Measurements from ENCODE around the gene SLC22A23. TPM values are rescaled to one million over a fixed set of nuclear protein-coding genes. Genes with fewer than 3 reads are reported as not detected.
A peak's percentile ranks its signal among the peaks of the same experiment; 100 is the strongest.
"Not testable (repeated sequence)": the region's sequence is repeated elsewhere in the genome, so short reads cannot be mapped to it uniquely, and the experiment has no call there.

Gene SLC22A23
- total and polyA plus RNA-seq, 5 donors: 2.3 to 6.4 (median 3.2) TPM

DNA sequence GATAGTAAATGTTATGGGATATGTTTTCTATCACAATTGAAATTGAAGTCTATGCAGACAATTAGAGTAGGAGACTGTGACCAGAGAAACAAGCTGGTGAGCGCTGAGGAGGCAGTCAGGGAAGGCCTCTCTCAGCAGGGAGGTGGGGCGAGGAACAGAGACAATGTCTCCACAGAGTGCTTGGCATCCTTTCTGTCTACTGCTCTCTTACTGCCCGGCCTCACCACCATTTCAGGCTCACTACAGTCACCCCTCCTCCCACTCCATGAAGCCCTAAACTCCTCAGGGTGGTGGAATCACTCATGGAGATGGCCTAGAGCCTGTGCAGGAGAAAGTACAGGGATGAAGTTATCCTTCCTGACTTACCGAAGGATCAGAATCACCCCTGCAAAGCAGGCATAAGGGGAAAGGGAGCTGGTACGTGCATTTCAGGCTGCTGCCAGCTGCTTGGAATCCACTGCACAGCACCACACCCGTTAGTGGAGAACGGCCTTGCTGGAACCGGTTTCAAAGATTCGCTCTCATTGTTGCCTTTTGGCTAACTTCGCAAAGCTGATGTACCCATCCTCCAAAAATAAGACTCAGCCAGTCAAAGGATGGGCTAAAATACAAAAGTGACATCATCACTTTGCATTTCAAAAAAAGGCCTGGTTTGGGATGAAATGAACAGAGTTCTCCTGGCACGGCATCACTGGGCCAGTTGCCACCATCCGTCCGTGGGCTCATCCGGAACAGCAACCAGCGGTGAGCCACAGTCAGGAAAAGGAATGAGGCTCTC is 67.3 kb downstream of the SLC22A23 start:
- peak; percentile 71 to 82 (median 72) for DNase-seq

DNA sequence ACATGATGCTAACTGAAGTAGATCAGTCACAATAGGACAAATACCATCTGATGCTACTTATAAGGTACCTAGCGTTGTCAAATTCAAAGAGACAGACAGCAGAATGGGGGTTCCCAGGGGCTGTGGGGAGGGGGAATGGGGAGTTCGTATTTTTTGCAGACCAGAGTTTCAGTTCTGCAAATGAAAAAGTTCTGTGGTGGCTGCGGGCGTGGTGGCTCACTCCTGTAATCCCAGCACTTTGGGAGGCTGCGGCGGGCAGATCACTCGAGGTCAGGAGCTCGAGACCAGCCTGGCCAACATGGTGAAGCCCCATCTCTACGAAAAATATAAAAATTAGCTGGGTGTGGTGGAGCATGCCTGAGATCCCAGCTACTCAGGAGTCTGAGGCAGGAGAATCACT is 68.1 kb downstream of the SLC22A23 start:
- WGBS: 89% methylated on average over 9 of the region's 9 CpGs
- Histone ChIP-seq H3K9me3 (ENCODE audit: control insufficient read depth, low read length) (no peaks in the 10 kb centered on the region), H3K4me1 (ENCODE audit: control insufficient read depth, insufficient read depth, low read length) (no peaks in the 10 kb centered on the region), H3K27me3 (ENCODE audit: control insufficient read depth, insufficient read depth) (no peaks in the 10 kb centered on the region), H3K4me3 (ENCODE audit: low read length) (no peak overlapping the region), H3K27ac (ENCODE audit: low read length) (no peak overlapping the region)
- DNase-seq: no peak
- ATAC-seq: no peak
- intact Hi-C loops (cut with DNase I): no loop called here

More for the DNA sequence above, 67.3 kb downstream of the SLC22A23 start:
- Histone ChIP-seq H3K4me1 (ENCODE audit: control insufficient read depth, insufficient read depth, low read length) (no peaks in the 10 kb centered on the region), H3K27ac (ENCODE audit: low read length) (no peak overlapping the region), H3K4me3 (ENCODE audit: low read length) (no peak overlapping the region), H3K27me3 (ENCODE audit: control insufficient read depth, insufficient read depth) (no peaks in the 10 kb centered on the region), H3K9me3 (ENCODE audit: control insufficient read depth, low read length) (no peaks in the 10 kb centered on the region)
- ATAC-seq: peak; percentile 51 to 66
- WGBS: 69% methylated on average over 15 of the region's 15 CpGs
- intact Hi-C loops (cut with DNase I): no loop called here

GRCh38 chr6:3386374-3386857 is 70.4 kb downstream of the SLC22A23 start:
- Histone ChIP-seq H3K9me3 (ENCODE audit: control insufficient read depth, low read length) (no peaks in the 10 kb centered on the region), H3K27me3 (ENCODE audit: control insufficient read depth, insufficient read depth) (no peaks in the 10 kb centered on the region), H3K4me3 (ENCODE audit: low read length) (no peak overlapping the region), H3K27ac (ENCODE audit: low read length) (no peak overlapping the region), H3K4me1 (ENCODE audit: control insufficient read depth, insufficient read depth, low read length) (no peaks in the 10 kb centered on the region)
- no peak for ATAC-seq
- intact Hi-C loops (cut with DNase I): no loop called here
- DNase-seq: no peak
- WGBS: 90% methylated on average over 11 of the region's 11 CpGs

GRCh38 chr6:3385660-3386151 is 71.1 kb downstream of the SLC22A23 start:
- Histone ChIP-seq H3K4me1 (ENCODE audit: control insufficient read depth, insufficient read depth, low read length) (no peaks in the 10 kb centered on the region), H3K27me3 (ENCODE audit: control insufficient read depth, insufficient read depth) (no peaks in the 10 kb centered on the region), H3K9me3 (ENCODE audit: control insufficient read depth, low read length) (no peaks in the 10 kb centered on the region), H3K4me3 (ENCODE audit: low read length) (no peak overlapping the region), H3K27ac (ENCODE audit: low read length) (no peak overlapping the region)
- 52% methylated on average over 6 of the region's 6 CpGs for WGBS
- peak; percentile 17 to 38 for ATAC-seq
- peak in 1 of 3 donors; percentile 70 for DNase-seq
- intact Hi-C loops (cut with DNase I): no loop called here

GRCh38 chr6:3385181-3385580 is 71.7 kb downstream of the SLC22A23 start:
- H3K4me1 ChIP-seq (ENCODE audit: control insufficient read depth, insufficient read depth, low read length); H3K9me3 ChIP-seq (ENCODE audit: control insufficient read depth, low read length); H3K27ac ChIP-seq (ENCODE audit: low read length); H3K4me3 ChIP-seq (ENCODE audit: low read length); intact Hi-C loops (cut with DNase I); ATAC-seq; DNase-seq; H3K27me3 ChIP-seq (ENCODE audit: control insufficient read depth, insufficient read depth): not testable (repeated sequence)
- WGBS: 89% methylated on average over 4 of the region's 4 CpGs

DNA sequence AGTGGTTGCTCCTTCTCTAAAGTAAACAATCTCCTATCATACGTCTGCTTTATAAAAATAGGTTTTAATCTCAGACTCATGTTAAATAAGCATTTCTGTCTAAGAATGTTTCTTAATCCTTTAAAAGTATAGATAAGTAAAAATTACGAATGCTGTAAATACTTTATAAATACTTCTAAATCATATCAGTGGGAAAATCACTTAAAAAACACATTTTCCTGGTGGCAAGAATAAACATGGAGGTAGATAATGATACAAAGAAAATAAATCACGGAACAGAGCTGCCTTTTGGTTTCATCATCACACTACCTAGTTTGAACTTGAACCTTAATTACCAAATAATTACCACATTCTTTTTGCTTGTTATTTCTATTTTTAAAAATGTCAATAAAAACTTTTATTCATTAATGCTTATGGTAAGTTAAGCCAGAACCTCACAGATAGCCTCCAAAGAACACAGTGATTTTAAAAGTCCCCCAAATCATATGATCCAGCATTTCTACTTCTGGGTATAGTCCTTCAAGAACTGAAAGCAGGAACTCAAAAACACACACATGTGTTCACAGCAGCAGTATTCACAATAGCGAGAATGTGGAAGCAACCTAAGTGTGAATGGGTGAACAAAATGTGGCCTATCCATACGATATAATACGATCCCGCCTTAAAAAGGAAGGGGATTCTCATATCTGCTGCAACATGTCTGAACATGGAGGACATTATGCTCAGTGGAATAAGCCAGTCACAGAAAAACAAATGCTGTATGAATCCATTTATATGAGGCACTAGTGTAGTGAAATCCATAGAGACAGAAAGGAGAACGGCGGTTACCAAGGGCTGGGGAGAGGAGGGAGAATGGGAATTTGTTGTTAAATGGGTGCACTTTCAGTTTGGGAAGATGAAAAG is 72.4 kb downstream of the SLC22A23 start:
- Histone ChIP-seq H3K4me1 (ENCODE audit: control insufficient read depth, insufficient read depth, low read length) (no peaks in the 10 kb centered on the region), H3K27me3 (ENCODE audit: control insufficient read depth, insufficient read depth) (no peaks in the 10 kb centered on the region), H3K27ac (ENCODE audit: low read length) (no peak overlapping the region), H3K4me3 (ENCODE audit: low read length) (no peak overlapping the region), H3K9me3 (ENCODE audit: control insufficient read depth, low read length) (no peaks in the 10 kb centered on the region)
- DNase-seq (no peak), ATAC-seq (no peak)
- intact Hi-C loops (cut with DNase I): no loop called here
- 85% methylated on average over 9 of the region's 9 CpGs for WGBS

GRCh38 chr6:3383525-3383924 is 73.3 kb downstream of the SLC22A23 start:
- no peaks in the 10 kb centered on the region for H3K27me3 ChIP-seq (ENCODE audit: control insufficient read depth, insufficient read depth)
- H3K4me1 ChIP-seq (ENCODE audit: control insufficient read depth, insufficient read depth, low read length): no peaks in the 10 kb centered on the region
- no peak overlapping the region for H3K27ac ChIP-seq (ENCODE audit: low read length)
- no peak overlapping the region for H3K4me3 ChIP-seq (ENCODE audit: low read length)
- ATAC-seq: no peak
- H3K9me3 ChIP-seq (ENCODE audit: control insufficient read depth, low read length): no peaks in the 10 kb centered on the region
- DNase-seq: no peak
- intact Hi-C loops (cut with DNase I): no loop called here
- 60% methylated on average over 8 of the region's 8 CpGs for WGBS

GRCh38 chr6:3382326-3383279 is 74.2 kb downstream of the SLC22A23 start:
- intact Hi-C loops (cut with DNase I): no loop called here
- DNase-seq (no peak), ATAC-seq (no peak)
- Histone ChIP-seq H3K9me3 (ENCODE audit: control insufficient read depth, low read length) (no peaks in the 10 kb centered on the region), H3K27me3 (ENCODE audit: control insufficient read depth, insufficient read depth) (no peaks in the 10 kb centered on the region), H3K27ac (ENCODE audit: low read length) (no peak overlapping the region), H3K4me1 (ENCODE audit: control insufficient read depth, insufficient read depth, low read length) (no peaks in the 10 kb centered on the region), H3K4me3 (ENCODE audit: low read length) (no peak overlapping the region)
- WGBS: 85% methylated on average over 8 of the region's 8 CpGs

GRCh38 chr6:3381233-3381921 is 75.5 kb downstream of the SLC22A23 start:
- H3K4me3 ChIP-seq (ENCODE audit: low read length): no peak overlapping the region
- 41% methylated on average over 6 of the region's 6 CpGs for whole genome bisulfite sequencing
- H3K27ac ChIP-seq (ENCODE audit: low read length): no peak overlapping the region
- no peaks in the 10 kb centered on the region for H3K27me3 ChIP-seq (ENCODE audit: control insufficient read depth, insufficient read depth)
- intact Hi-C loops (cut with DNase I): no loop called here
- H3K4me1 ChIP-seq (ENCODE audit: control insufficient read depth, insufficient read depth, low read length): no peaks in the 10 kb centered on the region
- no peaks in the 10 kb centered on the region for H3K9me3 ChIP-seq (ENCODE audit: control insufficient read depth, low read length)
- ATAC-seq (peak; percentile 75 to 82), DNase-seq (peak; percentile 38 to 86 (median 81))

All from right cardiac atrium (tissue), 5 donors.